Astrocyte (in vitro differentiated cells and primary cell): ENCODE results near the gene KRIT1. TPM values are rescaled to one million over a fixed set of nuclear protein-coding genes. Genes with fewer than 3 reads are reported as not detected.

Experiments used
- DNase-seq: peaks from one replicate; pipeline ENCODE4 v3.0.0-alpha.2; 2010; ENCODE audit warnings: low read depth
- FAIRE-seq: peaks from 2 replicates; lab custom pipeline; 2011; peaks lifted over from hg19 to GRCh38; lab: Jason Lieb, UNC
- H2AFZ ChIP-seq: 2 replicates; pipeline ENCODE4 v1.6.0; 2012; ENCODE audit warnings: low read depth, low read length, inconsistent platforms
- H3K27ac ChIP-seq: 2 replicates; pipeline ENCODE4 v1.5.1; 2011; ENCODE audit warnings: low read depth, low read length, inconsistent platforms
- H3K27me3 ChIP-seq: 2 replicates; pipeline ENCODE4 v1.6.0; 2011; ENCODE audit warnings: low read length, inconsistent platforms; ENCODE audit not compliant: insufficient read depth
- H3K36me3 ChIP-seq: 2 replicates; pipeline ENCODE4 v1.5.1; 2011; ENCODE audit warnings: low read length, inconsistent platforms; ENCODE audit not compliant: insufficient read depth
- H3K4me1 ChIP-seq: 2 replicates; pipeline ENCODE4 v1.5.1; 2011; ENCODE audit warnings: low read length, inconsistent platforms; ENCODE audit not compliant: insufficient read depth
- H3K4me2 ChIP-seq: 2 replicates; pipeline ENCODE4 v1.6.0; 2012; ENCODE audit warnings: low read length, inconsistent platforms
- H3K4me3 ChIP-seq: 2 replicates; pipeline ENCODE4 v1.5.1; 2011; ENCODE audit warnings: low read depth, mild to moderate bottlenecking, low read length, inconsistent platforms; ENCODE audit not compliant: insufficient read depth
- H3K79me2 ChIP-seq: 2 replicates; pipeline ENCODE4 v1.6.0; 2012; ENCODE audit warnings: mild to moderate bottlenecking, low read length, inconsistent platforms; ENCODE audit not compliant: insufficient read depth
- H3K9ac ChIP-seq: 2 replicates; pipeline ENCODE4 v1.6.0; 2012; ENCODE audit warnings: mild to moderate bottlenecking, low read length, inconsistent platforms
- H3K9me3 ChIP-seq: 2 replicates; pipeline ENCODE4 v1.5.1; 2012; ENCODE audit warnings: low read depth, mild to moderate bottlenecking, low read length, inconsistent platforms; ENCODE audit not compliant: insufficient read depth
- H4K20me1 ChIP-seq: 2 replicates; pipeline ENCODE4 v1.6.0; 2012; ENCODE audit warnings: low read length, inconsistent platforms; ENCODE audit not compliant: insufficient read depth
- H3K27ac Mint-ChIP-seq: one replicate; pipeline ENCODE4 v1.8.0; 2021; ENCODE audit warnings: mild to moderate bottlenecking, mixed read lengths; ENCODE audit not compliant: unreplicated experiment
- H3K27me3 Mint-ChIP-seq: one replicate; pipeline ENCODE4 v1.8.0; 2021; ENCODE audit warnings: low read depth, mixed read lengths; ENCODE audit not compliant: unreplicated experiment
- H3K36me3 Mint-ChIP-seq: one replicate; pipeline ENCODE4 v1.8.0; 2021; ENCODE audit warnings: low read depth, mixed read lengths; ENCODE audit not compliant: unreplicated experiment
- H3K4me1 Mint-ChIP-seq: one replicate; pipeline ENCODE4 v1.8.0; 2021; ENCODE audit warnings: low read depth, mixed read lengths; ENCODE audit not compliant: unreplicated experiment
- H3K4me3 Mint-ChIP-seq: one replicate; pipeline ENCODE4 v1.8.0; 2021; ENCODE audit warnings: mild to moderate bottlenecking, moderate library complexity, mixed read lengths; ENCODE audit not compliant: unreplicated experiment
- H3K9me3 Mint-ChIP-seq: one replicate; pipeline ENCODE4 v1.8.0; 2021; ENCODE audit warnings: mild to moderate bottlenecking, mixed read lengths; ENCODE audit not compliant: unreplicated experiment
- CTCF ChIP-seq: IDR thresholded peaks from 2 replicates; pipeline ENCODE4 v1.5.1; 2011; ENCODE audit warnings: low read depth, mild to moderate bottlenecking, inconsistent platforms, low read length, moderate library complexity; ENCODE audit not compliant: insufficient read depth
- EZH2 ChIP-seq: IDR thresholded peaks from 2 replicates; pipeline ENCODE4 v1.6.1; 2012; ENCODE audit warnings: mild to moderate bottlenecking, low read length, inconsistent platforms; ENCODE audit not compliant: insufficient read depth
- total RNA-seq: library from RNA; stranded (reverse); gene quantifications from 2 replicates; pipeline ENCODE4 v1.2.1, GENCODE V29; 2021

Gene KRIT1
- total RNA-seq, 1 donor from 2014 or later, result 33.9 TPM

DNA sequence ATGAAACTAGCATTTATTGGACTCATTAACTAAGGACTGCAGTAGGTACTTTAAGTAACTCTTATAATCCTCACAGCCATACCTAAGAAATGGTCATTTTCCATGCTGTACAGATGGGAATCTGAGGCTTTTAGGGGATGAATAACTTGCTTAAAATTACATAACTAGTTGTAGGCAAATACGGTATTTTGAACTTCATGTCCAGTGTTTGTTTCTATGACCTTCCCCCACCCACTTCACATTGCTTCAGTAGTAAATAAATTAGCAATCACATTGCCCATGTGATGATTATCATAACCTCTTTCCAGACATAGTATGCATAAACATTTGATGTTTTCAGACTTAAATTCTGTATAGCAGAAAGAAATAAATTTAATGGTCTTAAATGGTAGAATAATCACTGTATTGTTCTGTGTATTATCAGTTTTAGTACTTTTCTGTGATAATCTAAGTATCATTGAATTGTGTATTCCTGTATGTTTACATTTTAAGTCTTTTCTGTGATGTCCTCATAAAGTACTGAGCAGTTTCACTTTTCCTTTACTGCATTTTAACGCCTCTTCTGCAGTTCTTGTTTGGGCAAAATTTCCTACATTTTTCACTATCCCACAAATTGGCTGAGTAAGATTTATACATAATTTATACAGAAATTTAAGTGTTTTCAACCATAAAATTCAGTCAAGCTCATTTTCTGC lies 48.3 kb upstream of the KRIT1 start:
- Histone ChIP-seq H3K27me3 (no peaks in the 10 kb centered on the region), H2AFZ (no peak overlapping the region), H3K4me3 (no peak overlapping the region), H3K9ac (no peak overlapping the region), H3K4me1 (no peaks in the 10 kb centered on the region), H3K27ac (no peak overlapping the region), H3K9me3 (no peaks in the 10 kb centered on the region), H4K20me1 (peaks cover 34% of the 10 kb centered on the region), H3K36me3 (no peaks in the 10 kb centered on the region), H3K4me2 (peak overlapping the region; percentile 2), H3K79me2 (peaks cover 39% of the 10 kb centered on the region)
- TF ChIP-seq EZH2, result no peak
- no peak for TF ChIP-seq CTCF
- no peak overlapping the region for H3K4me3 Mint-ChIP-seq
- FAIRE-seq (no peak), DNase-seq (no peak)
- peaks cover 22% of the 10 kb centered on the region for H3K4me1 Mint-ChIP-seq
- H3K9me3 Mint-ChIP-seq, result no peaks in the 10 kb centered on the region
- no peak overlapping the region for H3K27ac Mint-ChIP-seq
- no peaks in the 10 kb centered on the region for H3K27me3 Mint-ChIP-seq
- H3K36me3 Mint-ChIP-seq, result no peaks in the 10 kb centered on the region

DNA sequence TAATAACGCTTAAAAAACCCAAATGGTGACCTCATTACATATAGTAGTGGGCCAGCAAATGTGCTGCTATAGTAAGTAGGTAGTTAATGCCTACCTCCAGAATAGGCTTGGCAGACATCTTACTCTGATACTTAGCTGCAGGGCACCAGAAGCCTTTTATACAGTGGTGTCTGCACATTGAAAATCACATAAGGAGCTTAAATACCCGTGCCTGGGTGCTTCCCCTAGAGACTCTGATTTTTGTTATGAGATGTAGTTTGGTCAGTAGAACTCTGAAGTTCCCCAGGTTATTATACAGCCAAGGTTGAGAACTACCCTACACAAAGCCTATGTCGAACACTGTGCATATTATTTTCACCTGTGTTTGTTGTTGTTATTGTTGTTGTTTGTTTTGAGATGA lies 47.3 kb upstream of the KRIT1 start:
- Histone ChIP-seq H2AFZ (no peak overlapping the region), H3K79me2 (peaks cover 49% of the 10 kb centered on the region), H3K4me2 (no peak overlapping the region), H3K27ac (no peak overlapping the region), H4K20me1 (peaks cover 34% of the 10 kb centered on the region), H3K36me3 (no peaks in the 10 kb centered on the region), H3K4me3 (no peak overlapping the region), H3K4me1 (no peaks in the 10 kb centered on the region), H3K9me3 (no peaks in the 10 kb centered on the region), H3K9ac (no peak overlapping the region), H3K27me3 (no peaks in the 10 kb centered on the region)
- no peaks in the 10 kb centered on the region for H3K9me3 Mint-ChIP-seq
- no peak for FAIRE-seq
- TF ChIP-seq EZH2 (no peak), CTCF (no peak)
- no peaks in the 10 kb centered on the region for H3K27me3 Mint-ChIP-seq
- no peak overlapping the region for H3K4me3 Mint-ChIP-seq
- peaks cover 22% of the 10 kb centered on the region for H3K4me1 Mint-ChIP-seq
- H3K36me3 Mint-ChIP-seq, result no peaks in the 10 kb centered on the region
- H3K27ac Mint-ChIP-seq, result no peak overlapping the region
- DNase-seq, result no peak

DNA sequence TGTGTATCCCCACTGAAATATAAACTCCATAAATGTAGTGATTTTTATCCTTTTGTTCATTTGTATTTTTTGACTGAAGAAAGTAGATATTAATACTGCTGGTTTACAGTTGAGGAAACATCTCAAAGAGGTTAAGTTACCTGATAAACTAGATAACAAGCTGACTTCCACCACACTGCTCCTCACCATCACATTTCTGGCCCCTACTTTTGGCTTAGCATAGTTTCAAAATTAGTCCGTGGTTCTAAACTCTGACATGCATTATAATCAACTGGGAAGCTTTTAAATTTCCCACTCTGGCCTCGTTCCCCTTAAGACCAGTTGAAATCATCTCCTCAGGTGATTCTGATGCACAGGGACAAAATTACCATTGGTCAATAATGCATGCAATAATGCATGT lies 43.6 kb upstream of the KRIT1 start:
- no peak for FAIRE-seq
- H3K27me3 Mint-ChIP-seq, result no peaks in the 10 kb centered on the region
- Histone ChIP-seq H2AFZ (no peak overlapping the region), H3K79me2 (peaks cover 74% of the 10 kb centered on the region), H3K9me3 (no peaks in the 10 kb centered on the region), H3K4me2 (no peak overlapping the region), H3K27ac (no peak overlapping the region), H3K4me3 (no peak overlapping the region), H3K4me1 (no peaks in the 10 kb centered on the region), H3K9ac (no peak overlapping the region), H3K27me3 (no peaks in the 10 kb centered on the region), H3K36me3 (no peaks in the 10 kb centered on the region), H4K20me1 (peaks cover 52% of the 10 kb centered on the region)
- TF ChIP-seq CTCF, result no peak
- no peak for TF ChIP-seq EZH2
- H3K4me1 Mint-ChIP-seq, result peaks cover 14% of the 10 kb centered on the region
- H3K9me3 Mint-ChIP-seq, result no peaks in the 10 kb centered on the region
- H3K4me3 Mint-ChIP-seq, result no peak overlapping the region
- no peaks in the 10 kb centered on the region for H3K36me3 Mint-ChIP-seq
- no peak overlapping the region for H3K27ac Mint-ChIP-seq
- DNase-seq, result no peak
